HG03108 (cell line): ENCODE results near the gene CYBA.
"Not testable (repeated sequence)": the region's sequence is repeated elsewhere in the genome, so short reads cannot be mapped to it uniquely, and the experiment has no call there.

Experiments used
- ATAC-seq: cut with Tn5 transposase; IDR thresholded peaks from one replicate; pipeline ENCODE4 v1.9.1; 2021; ENCODE audit warnings: moderate library complexity; ENCODE audit not compliant: unreplicated experiment

Gene CYBA

DNA sequence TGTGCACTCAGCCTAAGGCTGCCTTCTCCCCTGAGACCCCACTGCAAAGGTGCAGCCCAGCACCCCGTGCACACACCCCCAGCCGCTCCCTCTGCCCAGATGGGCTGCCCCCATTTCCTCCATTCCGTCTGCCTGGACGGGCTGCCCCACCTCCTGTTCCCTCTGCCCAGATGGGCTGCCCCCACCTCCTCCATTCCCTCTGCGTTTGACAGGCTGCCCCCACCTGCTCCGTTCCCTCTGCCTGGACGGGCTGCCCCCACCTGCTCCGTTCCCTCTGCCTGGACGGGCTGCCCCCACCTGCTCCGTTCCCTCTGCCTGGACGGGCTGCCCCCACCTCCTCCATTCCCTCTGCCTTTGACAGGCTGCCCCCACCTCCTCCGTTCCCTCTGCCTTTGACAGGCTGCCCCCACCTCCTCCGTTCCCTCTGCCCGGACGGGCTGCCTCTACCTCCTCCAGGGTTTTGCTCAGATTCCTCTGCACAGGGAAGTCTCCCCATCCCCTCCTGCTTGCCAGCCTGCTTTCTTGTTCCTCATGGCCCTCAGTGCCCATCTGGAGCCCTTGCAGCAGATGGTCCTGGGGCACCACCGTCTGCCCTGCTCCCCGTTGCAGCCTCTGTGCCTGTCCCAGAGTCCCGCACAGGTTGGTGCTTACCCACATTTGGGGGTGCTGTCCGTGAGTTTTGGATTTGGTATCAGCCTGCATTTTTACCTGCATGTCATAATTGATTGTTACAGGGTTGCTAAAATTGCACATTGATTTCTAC lies 35.9 kb downstream of the CYBA start:
- no peak for ATAC-seq

DNA sequence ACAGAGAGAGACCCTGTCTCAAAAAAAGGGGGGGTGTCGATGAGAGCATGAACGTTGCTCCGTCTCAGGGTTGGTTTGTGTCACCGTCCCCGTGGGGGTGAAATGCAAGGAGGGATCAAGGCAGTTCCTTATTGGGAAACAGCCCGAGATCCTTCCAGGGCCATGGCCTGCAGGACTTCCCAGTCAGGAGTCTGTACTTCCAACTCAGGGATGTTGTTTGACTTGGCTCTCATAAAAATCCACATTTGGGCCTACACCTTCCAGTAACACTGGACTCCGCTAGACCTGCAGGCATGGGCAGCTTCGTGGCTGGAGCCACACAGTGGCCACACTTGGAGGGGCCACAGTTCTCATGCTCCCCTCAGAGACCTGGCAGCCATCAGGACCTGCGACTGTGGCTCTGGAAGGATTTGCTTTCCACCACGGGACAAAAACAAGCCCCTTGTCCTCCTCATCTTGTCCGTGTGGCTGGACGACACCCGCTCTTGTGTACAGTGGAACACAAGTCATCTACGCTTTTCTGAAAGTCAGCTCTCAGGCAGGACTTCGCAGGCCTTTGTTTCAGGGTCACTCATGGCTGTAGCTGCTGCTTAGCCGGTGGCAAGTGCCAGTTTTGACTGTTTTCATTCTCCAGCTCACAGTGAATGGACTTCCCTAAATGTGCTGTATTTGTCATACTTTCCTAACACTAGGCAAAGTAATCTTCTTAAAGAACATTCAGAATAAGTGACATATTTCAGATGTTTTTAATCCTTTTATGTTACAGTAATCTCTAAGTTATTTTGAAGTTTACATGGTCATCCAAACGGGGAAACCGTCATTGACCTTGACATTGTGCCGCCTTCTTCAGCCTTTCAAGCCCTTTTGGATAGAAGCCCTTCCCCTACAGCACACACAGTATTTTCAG lies 36.7 kb downstream of the CYBA start:
- ATAC-seq, result no peak

DNA sequence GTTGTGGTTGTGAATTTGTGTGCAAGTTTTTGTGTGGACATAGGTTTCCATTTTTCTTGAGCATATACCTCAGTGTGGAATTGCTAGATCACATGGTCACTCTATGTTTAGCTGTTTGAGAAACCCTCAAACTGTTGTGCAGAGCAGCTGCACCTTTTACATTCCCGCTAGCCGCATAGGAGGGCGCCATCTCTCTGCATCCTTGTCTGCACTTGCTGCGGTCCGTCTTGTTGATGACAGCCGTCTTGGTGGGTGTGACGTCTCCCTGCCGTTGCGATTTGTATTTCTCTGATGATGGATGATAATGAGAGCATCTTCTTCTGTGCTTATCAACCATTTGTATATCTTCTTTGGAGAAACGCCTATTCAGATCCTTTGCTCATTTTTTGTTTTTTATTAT lies 37.6 kb downstream of the CYBA start:
- no peak for ATAC-seq

DNA sequence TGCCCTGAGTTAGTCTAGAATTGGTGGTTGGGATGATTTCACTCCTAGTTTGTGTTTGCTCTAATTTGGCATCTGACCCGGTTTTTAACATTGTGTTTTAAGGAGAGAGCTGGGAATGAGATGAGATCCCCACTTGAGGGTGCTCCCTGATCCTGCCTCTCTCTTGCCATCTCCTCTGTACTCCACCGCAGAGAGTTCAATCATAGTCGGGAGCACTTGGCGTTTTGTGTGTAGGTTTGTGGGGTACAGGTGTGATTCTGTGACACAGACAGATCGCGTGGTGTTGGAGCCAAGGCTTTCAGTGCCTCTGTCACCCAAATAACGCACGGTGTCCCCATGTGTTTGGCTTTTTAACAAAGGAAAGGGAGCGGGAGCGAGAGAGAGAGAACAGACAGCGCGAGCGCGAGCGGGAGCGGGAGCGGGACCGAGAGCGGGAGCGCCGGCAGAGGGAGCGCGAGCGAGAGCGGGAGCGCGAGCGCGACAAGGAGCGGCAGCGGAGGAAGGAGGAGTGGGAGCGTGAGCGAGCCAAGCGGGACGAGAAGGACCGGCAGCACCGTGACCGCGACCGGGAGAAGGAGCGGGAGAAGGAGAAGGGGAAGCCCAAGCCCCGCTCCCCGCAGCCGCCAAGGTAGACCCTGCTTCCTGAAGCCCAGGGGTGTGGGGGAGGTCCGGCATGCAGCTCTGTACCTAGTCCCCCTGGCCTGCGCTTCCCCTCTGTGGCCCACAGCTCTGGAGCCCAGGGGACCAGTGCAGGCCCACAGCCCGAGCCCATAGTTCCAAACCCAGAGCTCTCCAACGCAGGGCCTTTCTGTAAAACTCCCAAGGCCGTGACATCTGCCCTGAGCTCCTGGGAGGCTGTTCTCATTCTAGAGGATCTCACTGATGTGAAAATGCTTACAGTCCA lies 39.7 kb downstream of the CYBA start:
- ATAC-seq, result no peak

DNA sequence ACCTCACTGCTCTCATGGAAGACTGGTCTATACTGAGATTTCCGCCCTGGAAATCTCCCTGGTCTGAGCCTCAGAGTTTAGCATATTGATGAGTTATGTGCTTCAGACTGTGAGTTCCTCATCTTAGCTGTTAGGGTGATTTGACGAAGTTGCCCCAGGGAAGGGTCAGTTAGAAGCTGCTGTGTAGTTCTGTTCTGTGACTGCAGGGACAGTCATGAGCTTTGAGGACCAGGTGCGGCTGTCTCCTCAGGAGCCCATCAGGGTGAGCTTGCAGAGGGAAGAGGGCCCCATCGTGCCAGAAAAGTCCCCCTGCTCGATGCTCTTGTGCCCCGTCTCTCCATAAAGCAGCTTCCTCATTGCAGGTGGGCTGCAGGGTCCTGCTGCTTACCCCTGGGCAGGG lies 40.8 kb downstream of the CYBA start:
- no peak for ATAC-seq

DNA sequence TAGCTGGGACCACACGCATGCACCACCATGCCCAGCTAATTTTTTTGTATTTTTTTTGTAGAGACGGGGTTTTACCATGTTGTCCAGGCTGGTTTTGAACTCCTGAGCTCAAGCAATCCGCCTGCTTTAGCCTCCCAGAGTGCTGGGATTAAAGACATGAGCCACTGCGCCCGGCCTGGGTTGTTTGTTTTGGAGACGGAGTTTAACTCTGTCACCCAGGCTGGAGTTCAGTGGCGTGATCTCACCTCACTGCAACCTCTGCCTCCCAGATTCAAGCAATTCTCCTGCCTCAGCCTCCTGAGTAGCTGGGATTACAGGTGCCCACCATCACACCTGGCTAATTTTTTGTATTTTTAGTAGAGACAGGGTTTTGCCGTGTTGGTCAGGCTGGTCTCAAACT lies 41.4 kb downstream of the CYBA start:
- ATAC-seq, result not testable (repeated sequence)

DNA sequence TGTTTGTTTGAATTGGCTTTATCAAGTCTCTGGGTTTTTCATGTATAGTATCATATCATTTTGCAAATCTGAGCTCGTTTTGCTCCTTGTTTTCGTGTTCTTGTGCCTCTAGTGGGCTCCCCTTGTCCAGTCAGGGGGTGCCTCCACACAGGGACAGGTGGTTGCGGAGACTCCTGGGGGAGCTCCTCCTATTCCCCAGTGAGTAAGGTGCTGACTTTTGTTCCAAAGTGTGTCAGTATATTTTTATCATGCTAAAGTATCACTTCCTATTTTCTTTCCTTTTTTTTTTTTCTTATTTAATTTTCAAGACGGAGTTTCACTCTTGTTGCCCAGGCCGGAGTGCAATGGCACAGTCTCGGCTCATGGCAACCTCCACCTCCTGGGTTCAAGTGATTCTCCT lies 42.8 kb downstream of the CYBA start:
- ATAC-seq, result no peak

DNA sequence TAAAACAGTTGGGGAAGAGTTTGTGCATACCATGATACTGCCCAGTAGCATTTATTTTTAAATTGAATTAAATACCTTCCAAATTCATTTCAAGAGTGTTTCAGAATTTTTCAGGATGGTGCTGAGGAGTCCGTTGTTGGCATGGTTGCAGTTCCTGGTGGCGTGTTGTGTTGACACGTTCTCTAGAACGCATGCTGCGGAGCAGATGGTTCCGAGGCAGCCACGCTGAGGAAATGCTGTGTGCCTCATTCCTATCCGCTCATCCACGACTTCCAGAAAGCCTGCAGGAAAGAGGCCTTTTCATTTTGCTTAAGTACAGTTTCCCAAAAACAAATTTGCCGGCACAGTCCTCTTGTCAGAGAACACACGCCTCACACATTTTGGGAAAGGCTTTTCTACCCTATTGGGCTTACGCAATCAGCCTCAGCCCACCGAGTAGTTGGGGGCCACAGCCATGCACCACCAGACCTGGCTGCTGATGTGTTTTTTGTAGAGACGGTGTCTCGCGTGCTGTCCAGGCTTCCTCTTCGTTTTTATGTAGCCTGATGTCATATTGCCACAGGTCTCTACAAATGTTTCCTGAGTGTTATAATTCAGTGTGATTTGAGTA lies 44.6 kb downstream of the CYBA start:
- no peak for ATAC-seq

DNA sequence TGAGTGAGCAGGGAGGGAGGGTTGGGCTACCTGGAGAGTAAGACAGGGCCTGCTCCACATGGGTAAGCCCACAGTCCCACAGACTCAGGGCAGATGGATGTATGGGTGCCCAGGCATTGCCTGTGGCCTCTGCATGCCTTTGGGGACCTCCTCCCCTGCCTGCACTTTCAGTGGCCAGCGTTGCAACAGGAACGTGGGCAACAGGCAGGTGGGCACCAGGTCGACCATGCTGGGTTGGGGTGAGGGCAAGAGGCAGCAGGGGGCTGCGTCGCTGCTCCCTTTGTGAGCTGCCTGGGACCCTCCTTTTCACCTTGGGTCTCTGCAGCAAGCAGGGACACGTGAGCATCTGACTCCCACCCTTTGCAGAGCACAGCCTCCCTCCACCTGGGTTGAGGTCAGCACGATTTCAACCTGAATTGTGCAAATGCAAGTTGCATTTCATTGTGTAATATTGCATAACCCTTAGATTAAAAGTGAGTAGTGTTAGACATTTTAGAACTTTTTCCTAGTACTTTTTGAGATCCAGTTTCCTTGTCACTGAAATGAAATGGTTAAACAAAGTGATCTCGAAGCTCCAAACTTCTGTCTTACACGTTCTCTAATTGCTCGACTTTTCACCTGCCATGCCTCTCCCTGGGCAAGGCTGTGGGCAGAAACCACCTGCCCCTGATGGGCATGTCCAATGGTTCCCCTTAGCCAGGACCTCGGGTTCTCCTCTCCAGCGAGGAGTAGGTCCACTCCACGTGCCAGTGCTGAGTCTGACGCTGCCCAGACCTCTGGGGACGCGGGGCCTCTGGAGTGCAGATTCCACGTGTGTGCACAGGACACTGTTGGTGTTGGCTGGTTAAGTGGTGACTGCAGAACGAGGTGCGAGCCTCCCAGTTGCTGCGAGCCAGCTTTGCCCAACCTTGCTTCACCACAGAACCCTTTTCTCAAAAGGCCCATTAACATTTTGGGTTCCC lies 45.4 kb downstream of the CYBA start:
- ATAC-seq, result no peak

DNA sequence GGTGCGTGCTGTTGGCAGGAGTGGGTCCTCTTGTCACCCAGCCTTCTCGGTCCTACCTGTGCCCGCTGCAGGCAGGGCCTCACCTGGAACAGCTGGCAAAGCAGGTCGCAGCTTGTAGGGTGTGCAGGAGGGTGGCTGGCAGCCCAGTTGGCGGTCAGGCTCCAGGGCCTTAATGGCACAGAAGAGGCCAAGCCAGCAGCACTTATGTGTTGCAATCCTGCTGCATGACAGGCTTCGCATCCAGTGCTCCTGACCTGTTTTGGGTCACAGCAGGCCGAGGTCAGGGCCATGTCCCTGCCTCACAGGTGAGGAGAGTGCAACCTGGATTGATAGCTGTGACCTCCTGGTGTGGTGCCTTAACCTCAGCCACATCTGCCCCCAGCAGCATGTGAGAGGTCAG lies 48.8 kb downstream of the CYBA start:
- ATAC-seq, result no peak

DNA sequence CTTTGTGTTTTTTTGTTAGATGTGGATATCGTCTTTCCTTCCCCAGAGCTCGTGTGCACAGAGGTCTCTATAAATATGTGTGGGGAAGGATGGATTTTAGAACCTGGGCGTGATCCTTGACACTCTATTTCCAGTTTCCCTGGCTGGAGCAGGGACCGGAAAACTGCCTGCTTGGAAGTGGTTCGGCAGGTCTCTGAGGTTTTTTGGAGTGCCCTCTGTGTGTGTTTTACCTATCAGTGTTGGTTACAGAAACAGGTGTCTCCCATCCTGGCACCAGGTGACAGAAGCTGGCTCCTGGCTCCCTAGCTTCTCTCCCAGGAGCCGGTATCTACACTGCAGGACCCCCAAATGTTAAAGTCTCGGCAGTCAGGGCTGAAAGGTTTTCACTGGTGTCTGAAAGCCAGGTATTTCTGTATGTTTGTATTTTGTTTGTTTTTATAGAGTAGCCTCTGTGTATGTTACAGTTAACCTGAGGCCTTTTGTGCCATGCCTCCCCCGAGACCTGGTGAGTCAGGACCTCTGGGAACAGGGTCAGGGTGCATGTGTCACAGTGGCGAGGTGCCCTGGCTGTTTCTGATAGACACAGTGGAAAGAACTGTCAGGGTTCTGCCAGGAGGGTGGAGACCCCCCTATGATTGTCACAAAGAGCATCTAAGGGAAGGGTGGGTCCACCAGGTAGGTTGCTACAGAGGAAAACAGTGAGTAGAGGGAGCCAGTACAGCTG lies 49.4 kb downstream of the CYBA start:
- no peak for ATAC-seq

DNA sequence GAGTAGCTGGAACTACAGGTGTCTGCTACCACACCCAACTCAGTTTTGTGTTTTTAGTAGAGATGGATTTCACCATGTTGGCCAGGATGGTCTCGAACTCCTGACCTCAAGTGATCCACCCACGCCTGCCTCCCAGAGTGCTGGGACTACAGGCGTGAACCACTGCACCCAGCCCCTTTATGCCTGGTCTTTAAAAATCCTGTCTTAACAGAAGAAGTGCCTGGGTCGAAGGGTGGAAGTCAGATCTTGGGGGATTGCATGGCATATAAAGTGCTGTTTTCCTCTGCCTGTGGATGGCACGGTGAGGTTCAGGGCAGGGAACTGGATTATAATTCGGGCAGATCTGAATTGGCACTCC lies 50.3 kb downstream of the CYBA start:
- no peak for ATAC-seq

DNA sequence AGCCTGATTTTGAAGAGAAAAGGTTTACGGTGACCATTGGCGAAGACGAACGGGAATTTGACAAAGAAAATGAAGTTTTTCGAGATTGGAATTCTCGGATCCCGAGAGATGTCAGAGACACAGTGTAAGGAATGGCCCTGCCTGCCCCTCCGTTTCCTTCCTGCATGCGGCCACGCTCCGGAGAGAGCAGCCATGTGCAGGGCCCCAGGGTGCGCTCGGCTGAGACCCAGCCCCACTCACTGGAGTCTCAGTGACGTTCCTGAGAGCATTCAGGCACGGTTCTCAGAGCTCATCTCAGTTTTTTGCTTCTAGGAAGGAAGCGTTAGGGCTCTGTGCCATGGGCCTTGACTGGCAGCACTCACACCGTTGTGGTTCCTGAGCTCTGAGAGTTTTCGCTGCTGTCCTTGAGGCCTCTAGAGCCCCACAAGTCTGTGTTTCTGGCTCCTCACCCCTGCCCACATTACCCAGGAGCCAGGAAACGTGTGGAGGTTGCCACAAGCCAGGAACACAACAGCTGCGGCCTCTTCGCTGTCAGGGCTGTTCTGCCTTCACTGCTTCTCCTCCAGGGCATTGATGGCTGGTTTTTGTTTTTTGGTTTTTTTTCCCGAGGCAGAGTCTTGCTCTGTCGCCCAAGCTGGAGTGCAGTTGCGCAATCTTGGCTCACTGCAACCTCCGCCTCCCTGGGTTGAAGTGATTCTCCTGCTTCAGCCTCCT lies 50.9 kb downstream of the CYBA start:
- ATAC-seq, result no peak

DNA sequence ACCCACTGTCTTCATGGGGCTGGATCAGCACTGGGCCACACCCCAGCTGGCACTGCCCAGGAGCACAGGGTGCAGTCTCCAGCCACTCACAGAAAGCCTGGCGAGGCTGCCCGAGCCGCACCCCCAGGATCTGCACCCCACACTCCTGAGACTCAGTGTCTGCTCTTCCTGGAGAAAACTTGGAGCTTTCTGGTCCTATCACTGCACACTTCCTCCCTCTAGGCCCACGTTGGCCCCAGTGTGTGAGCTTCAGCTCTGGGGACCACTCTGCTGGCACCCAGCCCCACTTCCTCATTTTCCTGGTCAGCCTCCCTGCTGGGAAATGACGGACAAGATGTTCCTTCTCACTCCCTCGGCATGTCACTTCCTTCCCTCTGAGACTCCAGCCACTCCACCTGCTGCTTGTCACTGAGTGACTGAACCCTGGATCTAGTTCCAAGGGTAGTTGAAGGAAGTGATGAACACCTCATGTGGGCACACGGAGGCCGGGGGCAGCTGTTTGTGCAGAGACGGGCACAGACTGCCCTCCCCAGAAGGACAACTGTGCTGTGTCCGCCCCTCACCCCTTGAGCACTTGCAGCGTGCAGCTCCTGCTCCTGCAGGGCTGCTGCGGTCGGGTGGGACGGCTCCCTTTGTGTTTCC lies 51.6 kb downstream of the CYBA start:
- no peak for ATAC-seq

DNA sequence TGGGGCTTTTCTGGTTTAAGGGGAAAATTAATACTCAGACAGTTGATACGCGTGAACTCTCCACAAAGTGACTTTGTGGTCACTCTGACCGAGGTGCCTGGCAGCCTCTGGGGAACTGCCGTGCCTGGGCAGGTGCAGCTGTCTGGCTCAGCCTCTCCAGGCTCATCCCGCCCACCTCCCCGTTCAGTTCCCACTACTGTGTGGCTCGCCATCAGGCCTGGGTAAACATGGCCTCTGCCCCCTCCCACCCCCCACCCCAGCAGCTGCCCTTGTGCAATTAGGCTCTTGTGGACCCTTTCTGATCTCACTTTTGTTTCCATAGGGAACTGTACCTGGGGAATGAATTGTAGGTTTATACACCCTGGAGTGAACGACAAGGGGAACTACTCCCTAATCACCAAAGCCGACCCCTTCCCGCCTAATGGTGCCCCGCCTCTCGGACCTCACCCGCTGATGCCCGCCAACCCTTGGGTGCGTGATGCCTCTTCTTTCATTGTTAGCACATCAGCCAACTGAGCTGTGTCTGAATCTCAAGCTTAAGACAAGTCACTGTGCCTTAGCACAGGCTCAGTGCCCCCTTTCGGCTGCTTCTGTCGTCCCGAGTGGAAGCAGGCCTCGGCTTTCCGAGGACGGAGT lies 52.9 kb downstream of the CYBA start:
- no peak for ATAC-seq

DNA sequence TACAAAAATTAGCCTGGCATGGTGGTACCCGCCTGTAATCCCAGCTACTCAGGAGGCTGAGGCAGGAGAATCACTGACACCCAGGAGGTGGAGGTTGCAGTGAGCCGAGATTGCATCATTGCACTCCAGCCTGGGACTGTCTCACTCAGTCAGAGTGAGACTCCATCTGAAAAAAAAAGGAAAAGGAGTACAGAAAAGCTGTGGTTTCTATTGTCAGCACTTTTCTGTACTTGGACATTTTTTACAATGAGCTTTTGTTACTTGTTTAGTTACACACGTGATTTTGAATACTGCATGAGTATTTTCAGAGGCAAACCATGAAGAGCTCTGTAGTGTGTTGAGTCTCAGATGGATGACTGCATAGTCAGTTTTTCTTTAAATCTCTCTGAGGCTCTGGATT lies 54.4 kb downstream of the CYBA start:
- no peak for ATAC-seq

DNA sequence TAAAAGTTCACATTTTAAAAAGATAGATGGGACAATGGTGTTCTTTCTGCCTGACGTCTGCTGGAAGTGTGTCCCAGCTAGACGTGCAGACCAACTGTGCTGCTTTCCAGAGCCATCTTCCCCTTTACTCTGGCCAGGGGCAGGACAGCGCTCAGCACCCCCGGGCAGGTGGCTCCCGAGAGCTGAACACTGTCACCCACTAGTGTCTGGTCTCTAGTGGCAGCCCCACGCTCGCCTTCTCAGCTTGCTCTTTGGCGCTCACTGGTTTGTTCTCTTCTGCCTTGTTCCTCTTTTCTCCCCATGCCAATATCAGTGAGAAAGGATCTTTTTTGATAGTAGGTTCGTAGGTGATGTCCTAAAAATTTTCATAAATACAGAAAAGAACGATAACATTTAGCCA lies 54.9 kb downstream of the CYBA start:
- no peak for ATAC-seq

DNA sequence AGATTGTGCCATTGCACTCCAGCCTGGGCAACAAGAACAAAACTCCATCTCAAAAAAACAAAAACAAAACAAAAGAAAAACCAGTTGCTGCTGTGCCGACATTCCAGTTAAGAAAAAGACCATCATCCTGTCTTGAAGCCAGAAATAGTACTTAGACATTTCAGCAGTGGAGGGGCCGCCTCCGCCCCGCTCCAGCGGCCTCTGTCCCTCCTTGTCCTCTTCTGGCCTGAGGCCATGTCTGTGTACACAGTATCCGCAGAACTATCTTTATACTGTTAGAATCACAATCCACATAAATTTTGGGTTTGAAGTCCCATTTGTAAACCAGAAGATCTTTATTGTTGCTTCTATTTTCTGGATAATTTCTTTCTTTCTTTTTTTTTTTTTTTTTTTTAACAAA lies 55.8 kb downstream of the CYBA start:
- ATAC-seq, result no peak
